A673 (cell line): Measurements from ENCODE around the gene SMYD3. TPM values are rescaled to one million over a fixed set of nuclear protein-coding genes. Genes with fewer than 3 reads are reported as not detected.

Source experiments
- BruUV-seq: library from RNA; stranded (reverse); fragments of 400-500 nt; replicated peaks from 2 replicates; lab custom pipeline; 2021; lab: Mats Ljungman, UMichigan
- CTCF ChIA-PET: fragments of 300-600 bp; sonication (Branson Sonifier 250); formaldehyde crosslinking; loops from one replicate; lab custom pipeline; 2022; ENCODE audit warnings: antibody characterized with exemption; lab: Charles Lee
- POLR2A ChIA-PET: fragments of 300-600 bp; sonication (Branson Sonifier 250); formaldehyde crosslinking; loops from one replicate; lab custom pipeline; 2022; ENCODE audit warnings: antibody characterized with exemption; ENCODE audit not compliant: low non-redundant PET; lab: Charles Lee
- DNase-seq: peaks from one replicate; pipeline ENCODE4 v3.0.0-alpha.2; 2015; ENCODE audit warnings: low spot score
- H3K27ac ChIP-seq: fragments of 200-600 bp; sonication (generic); 2 replicates; pipeline ENCODE4 v1.5.1; 2016; ENCODE audit warnings: mixed run types, low read depth, mild to moderate bottlenecking, mixed read lengths, antibody characterized with exemption, low read length; ENCODE audit not compliant: poor library complexity, severe bottlenecking
- H3K27me3 ChIP-seq: fragments of 200-600 bp; sonication (generic); replicated peaks from 2 replicates; pipeline ENCODE4 v1.6.1; 2017; ENCODE audit warnings: mixed run types, low read depth, mild to moderate bottlenecking, mixed read lengths, antibody characterized with exemption, low read length; ENCODE audit not compliant: insufficient read depth, poor library complexity
- H3K36me3 ChIP-seq: fragments of 200-600 bp; sonication (generic); 2 replicates; pipeline ENCODE4 v1.6.1; 2016; ENCODE audit warnings: mixed run types, mild to moderate bottlenecking, mixed read lengths, antibody characterized with exemption, low read length; ENCODE audit not compliant: insufficient read depth, poor library complexity, severe bottlenecking
- H3K4me1 ChIP-seq: fragments of 200-600 bp; sonication (generic); 2 replicates; pipeline ENCODE4 v1.6.1; 2017; ENCODE audit warnings: mixed run types, mild to moderate bottlenecking, mixed read lengths, antibody characterized with exemption, low read length; ENCODE audit not compliant: insufficient read depth, poor library complexity, severe bottlenecking
- H3K4me3 ChIP-seq: fragments of 200-600 bp; sonication (generic); 2 replicates; pipeline ENCODE4 v1.5.1; 2016; ENCODE audit warnings: low read depth, mixed run types, mild to moderate bottlenecking, mixed read lengths, low read length; ENCODE audit not compliant: poor library complexity, severe bottlenecking
- H3K9me3 ChIP-seq: fragments of 200-600 bp; sonication (generic); 2 replicates; pipeline ENCODE4 v1.6.1; 2016; ENCODE audit warnings: mixed run types, low read depth, mild to moderate bottlenecking, mixed read lengths, antibody characterized with exemption, low read length; ENCODE audit not compliant: poor library complexity, severe bottlenecking
- EZH2 ChIP-seq: fragments of 200-600 bp; sonication (generic); IDR thresholded peaks from 2 replicates; pipeline ENCODE4 v1.6.1; 2017; ENCODE audit warnings: borderline replicate concordance, low read depth, mild to moderate bottlenecking, mixed read lengths, antibody characterized with exemption, low read length; ENCODE audit not compliant: poor library complexity, severe bottlenecking
- intact Hi-C: fragments of 100-400 bp; cut with micrococcal nuclease; formaldehyde crosslinking; loops from one replicate; pipeline ENCODE4 v1.10.0; 2022; ENCODE audit not compliant: unreplicated experiment
- total RNA-seq: library from RNA; stranded (reverse); gene quantifications from 2 replicates; pipeline ENCODE4 v1.2.3, GENCODE V29; 2021
- TF ChIP-seq, protein P1 (sequence below): fragments of 300-800, 200-600 bp; sonication (generic); conservative IDR thresholded peaks from 2 replicates; pipeline ENCODE4 v1.5.1; 2017; ENCODE audit warnings: low read depth, mild to moderate bottlenecking, antibody characterized with exemption, low read length, moderate library complexity, mixed read lengths

The SMYD3 gene
- total RNA-seq, 1 experiment from 2014 or later = 29.0 TPM

DNA sequence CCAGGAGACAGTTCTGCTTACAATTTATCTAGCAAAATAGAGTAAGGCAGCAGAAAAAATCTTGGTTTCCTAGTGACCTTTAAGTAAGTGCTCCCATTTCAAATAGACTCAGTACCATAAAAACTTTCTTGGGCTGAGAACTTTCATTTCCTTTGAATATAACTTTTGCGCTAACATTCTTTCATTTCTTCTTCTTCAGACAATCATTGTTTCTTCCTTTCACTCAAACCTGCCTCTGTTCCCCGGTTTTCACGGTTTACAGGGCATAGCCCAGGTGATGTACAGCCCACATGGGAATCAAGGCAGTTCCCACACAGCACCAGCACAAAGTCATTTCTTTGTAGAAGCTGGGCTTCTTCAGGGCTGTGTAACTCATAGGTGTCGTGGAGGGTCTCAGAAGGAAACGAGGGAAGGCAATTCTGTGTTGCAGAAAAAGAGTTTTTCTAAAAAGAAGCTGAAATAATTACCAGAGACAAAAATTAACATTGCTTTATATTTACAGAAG, 611.6 kb downstream of the SMYD3 start:
- no peak for DNase-seq
- peaks cover 6% of the 10 kb centered on the region for H3K9me3 ChIP-seq
- intact Hi-C loops = no loop called here
- CTCF ChIA-PET = no interaction called here
- H3K4me1 ChIP-seq = no peaks in the 10 kb centered on the region
- no TSS peak for BruUV-seq
- no peaks in the 10 kb centered on the region for H3K36me3 ChIP-seq
- H3K27ac ChIP-seq = no peak overlapping the region
- H3K27me3 ChIP-seq = no peaks in the 10 kb centered on the region
- POLR2A ChIA-PET = no interaction called here
- no peak overlapping the region for H3K4me3 ChIP-seq
- TF ChIP-seq, protein P1, sequence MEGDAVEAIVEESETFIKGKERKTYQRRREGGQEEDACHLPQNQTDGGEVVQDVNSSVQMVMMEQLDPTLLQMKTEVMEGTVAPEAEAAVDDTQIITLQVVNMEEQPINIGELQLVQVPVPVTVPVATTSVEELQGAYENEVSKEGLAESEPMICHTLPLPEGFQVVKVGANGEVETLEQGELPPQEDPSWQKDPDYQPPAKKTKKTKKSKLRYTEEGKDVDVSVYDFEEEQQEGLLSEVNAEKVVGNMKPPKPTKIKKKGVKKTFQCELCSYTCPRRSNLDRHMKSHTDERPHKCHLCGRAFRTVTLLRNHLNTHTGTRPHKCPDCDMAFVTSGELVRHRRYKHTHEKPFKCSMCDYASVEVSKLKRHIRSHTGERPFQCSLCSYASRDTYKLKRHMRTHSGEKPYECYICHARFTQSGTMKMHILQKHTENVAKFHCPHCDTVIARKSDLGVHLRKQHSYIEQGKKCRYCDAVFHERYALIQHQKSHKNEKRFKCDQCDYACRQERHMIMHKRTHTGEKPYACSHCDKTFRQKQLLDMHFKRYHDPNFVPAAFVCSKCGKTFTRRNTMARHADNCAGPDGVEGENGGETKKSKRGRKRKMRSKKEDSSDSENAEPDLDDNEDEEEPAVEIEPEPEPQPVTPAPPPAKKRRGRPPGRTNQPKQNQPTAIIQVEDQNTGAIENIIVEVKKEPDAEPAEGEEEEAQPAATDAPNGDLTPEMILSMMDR = no peak
- no peak for TF ChIP-seq EZH2

DNA sequence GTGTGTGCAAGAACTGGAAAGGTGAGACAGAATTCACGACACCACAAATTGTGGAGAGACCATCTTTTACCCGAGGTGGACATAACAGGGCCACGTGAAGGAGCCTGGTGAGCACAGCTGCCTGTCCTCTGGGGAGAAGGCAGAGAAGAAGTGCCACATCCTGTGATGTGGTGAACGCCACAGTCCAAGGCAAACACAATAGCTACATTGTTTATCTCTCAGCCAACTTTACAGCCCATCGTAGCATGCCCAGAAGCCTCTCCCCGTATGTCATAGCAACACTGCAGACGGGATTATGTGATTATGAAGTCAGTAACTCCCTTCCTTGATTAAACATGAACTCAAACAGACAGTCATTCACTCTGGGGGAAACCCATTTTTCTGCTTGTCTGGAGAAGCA, 612.2 kb downstream of the SMYD3 start:
- ChIA-PET POLR2A (no interaction called here), CTCF (no interaction called here)
- TF ChIP-seq, protein P1 = no peak
- TF ChIP-seq EZH2 = no peak
- BruUV-seq = no TSS peak
- Histone ChIP-seq H3K27ac (no peak overlapping the region), H3K4me1 (no peaks in the 10 kb centered on the region), H3K9me3 (peaks cover 6% of the 10 kb centered on the region), H3K27me3 (no peaks in the 10 kb centered on the region), H3K4me3 (no peak overlapping the region), H3K36me3 (no peaks in the 10 kb centered on the region)
- no peak for DNase-seq
- intact Hi-C loops = no loop called here

DNA sequence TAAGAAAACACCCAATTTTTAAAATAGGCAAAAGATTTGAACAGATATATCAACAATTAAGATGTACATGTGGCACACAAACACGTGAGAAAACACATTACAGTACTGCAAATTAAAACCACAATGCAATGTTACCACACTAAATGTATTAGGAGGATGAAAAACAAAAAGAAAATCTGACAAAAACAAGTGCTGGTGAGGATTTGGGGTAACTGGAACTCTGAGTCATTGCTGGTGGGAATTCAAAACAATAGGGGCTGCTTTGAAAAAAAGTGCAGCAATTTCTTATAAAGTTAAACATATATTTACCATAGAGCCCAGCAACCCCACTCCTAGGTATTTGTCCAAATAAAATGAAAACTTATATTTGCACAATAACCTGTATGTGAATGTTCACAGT, 614.1 kb downstream of the SMYD3 start:
- CTCF ChIA-PET = no interaction called here
- H3K4me3 ChIP-seq = no peak overlapping the region

More for the DNA sequence above, 614.1 kb downstream of the SMYD3 start:
- no TSS peak for BruUV-seq
- Histone ChIP-seq H3K36me3 (no peaks in the 10 kb centered on the region), H3K4me1 (no peaks in the 10 kb centered on the region), H3K9me3 (peaks cover 6% of the 10 kb centered on the region), H3K27ac (no peak overlapping the region), H3K27me3 (no peaks in the 10 kb centered on the region)
- POLR2A ChIA-PET = no interaction called here
- intact Hi-C loops = no loop called here
- TF ChIP-seq, protein P1 = no peak
- no peak for TF ChIP-seq EZH2
- no peak for DNase-seq
